ENCODE results near the gene AFAP1.

The AFAP1 gene

DNA sequence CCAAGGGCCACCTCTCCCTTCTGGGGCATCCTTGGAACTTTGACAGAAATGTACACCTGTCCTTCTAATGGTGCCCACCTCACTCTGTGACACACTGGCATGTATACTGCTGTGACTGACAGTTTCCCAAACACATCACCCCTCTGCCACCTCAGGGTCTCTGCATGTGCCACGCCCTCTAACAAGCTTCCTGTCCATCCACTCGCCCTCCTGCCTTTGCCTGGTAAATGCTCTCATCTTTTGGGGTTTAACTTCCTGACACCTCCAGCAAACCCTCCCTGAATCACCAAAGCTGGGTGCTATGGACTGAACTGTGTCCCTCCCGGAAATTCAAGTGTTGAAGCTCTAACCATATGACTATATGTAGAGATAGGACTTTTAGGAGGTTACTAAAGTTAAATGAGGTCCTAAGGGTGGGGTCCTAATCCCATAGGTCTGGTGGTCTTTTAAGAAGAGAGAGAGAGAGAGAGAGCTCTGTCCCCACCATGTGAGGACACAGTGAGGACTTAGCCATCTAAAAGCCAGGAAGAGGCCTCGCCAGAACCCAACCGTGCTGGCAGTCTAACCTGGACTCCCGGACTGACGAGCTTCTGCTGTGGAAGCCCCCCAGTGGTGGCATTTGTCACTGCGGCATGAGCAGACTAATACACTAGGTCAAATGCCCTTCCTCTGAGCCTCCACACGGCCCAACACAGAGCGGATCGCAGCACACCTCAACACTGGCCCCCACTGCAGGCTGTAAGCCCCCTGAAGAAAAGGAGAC lies 95.6 kb downstream of the AFAP1 start:
- peak in 2 of 3 experiments; percentile 45 to 54 for DNase-seq (ENCODE audit: low read depth in 2 of 3, low spot score in 2 of 3)

DNA sequence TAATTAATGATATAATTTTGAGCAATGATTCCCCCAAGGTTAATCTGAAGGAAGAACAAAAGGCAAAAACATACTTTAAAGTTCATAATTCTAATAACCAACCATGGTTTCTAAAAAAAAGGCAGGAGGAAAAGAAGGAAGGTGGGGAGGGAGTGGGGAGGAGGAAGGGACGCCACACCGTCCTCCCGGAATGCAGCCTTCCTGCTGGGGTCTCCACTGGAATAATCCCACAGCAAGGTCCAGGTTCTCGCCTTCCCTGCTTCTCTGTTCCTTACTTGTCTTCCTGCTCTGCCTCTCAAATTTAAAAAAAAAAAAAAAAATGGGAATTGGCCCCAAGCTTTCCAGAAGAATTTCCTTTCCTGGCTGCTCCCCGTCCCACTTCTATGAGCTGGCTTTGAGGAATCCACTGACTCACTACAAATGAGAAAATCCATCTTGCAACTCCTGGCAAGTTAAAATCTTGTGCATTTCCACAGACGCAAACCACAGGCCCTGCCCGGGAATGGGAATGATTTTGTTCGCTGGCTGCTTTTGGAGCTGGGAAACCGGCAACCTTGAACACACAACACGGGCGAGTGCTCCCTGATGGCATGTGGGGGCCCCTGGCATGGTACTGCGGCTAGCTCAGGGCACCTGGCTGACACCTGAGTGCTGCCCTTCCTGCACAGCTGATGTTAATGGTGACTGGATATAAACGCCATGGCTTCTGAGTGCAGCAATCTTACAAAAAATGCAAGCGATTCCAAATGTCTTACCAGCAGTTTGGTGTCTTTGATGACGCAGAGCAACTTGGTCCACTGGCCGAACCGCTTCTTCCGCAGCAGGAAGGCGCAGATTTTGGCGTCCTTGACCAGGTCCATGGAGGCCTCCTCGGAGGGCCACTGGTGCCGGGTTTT lies 97.0 kb downstream of the AFAP1 start:
- DNase-seq (ENCODE audit: low read depth in 2 of 3, low spot score in 2 of 3) = no peak

DNA sequence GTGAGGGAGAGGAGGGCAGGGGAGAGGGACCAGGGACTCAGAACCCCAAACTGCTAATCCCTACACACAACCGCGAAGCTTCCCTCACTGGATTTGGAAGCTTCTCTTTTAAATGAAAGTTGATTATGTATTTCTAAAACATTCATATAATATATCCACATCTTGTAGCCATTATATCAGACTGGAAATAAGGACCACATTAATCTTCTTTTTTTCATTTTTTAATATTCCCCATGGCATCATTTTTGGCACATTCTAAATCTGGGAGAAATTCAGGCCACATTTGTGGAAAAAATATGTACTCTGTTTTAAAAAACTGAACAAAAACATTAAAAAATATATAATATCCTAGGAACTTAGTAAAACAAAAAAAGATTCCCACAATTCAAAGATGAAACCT lies 97.8 kb downstream of the AFAP1 start:
- no peak for DNase-seq (ENCODE audit: low read depth in 2 of 3, low spot score in 2 of 3)

DNA sequence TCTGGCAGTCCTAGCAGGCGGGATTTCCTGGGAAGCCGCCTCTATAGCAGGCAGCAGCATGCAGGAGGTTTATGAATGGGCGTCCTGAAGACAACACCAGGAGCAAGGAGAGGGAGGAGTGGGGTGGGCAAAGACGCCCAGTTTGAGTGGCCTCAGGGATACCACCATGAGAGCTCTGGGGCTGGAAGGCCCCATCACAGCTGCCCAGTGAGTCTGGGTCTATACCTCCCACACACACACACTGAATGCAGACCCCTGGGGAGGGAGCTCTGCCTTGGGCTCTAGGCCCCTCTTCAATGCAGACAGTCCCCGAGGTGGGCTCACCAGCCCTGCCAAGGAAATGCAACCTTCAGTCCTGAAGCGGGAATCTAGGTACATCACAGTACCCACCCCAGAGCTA lies 98.6 kb downstream of the AFAP1 start:
- no peak for DNase-seq (ENCODE audit: low read depth in 2 of 3, low spot score in 2 of 3)

DNA sequence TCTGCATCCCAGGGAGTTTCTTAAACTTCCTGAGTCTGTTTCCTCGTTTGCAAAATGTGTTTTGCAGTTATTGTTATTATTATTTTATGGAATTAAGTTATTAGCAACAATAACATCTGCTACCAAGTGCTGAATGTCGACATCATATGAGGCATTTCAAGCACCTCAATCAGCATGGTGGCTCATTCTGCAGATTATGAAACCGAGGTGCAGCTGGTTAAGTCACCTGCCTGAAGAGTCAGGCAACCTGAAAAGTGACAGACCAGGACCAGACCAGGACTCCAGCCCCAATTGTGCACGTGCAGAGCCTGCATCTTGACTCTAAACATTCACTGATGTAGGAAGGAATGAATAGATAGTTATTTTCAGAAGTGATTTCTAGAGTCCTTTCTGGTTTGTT lies 99.8 kb downstream of the AFAP1 start:
- no peak for DNase-seq (ENCODE audit: low read depth in 2 of 3, low spot score in 2 of 3)

DNA sequence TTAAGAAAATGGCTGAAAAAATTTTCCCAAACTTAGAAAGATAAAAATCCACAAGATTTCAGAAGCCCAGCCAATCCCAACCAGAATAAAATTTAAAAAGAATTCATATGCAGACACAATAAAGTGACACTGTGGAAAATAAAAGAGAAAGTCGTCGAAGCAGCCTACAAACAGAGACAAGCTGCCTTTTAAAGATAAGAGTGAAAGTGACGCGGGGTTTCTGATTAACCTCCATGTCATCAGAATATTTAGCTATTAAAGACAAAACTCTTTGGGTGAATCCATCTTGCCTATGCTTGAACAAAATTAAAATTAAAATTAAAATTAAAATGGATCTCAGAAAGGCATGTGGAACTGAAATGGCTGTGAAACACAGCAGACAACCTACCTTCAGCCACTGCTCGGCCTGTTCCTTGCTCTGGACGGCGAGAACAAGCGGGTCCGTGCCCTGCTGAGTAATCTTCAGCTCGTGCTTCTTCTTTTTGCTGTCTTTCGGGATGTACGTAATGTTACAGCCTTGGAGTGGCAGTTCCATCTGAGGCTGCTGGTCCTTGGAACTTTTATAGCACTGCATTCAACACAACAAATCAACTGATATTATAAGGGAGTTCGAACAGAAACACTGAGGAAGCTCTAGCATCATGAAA lies 101.4 kb downstream of the AFAP1 start:
- DNase-seq (ENCODE audit: low read depth in 2 of 3, low spot score in 2 of 3) = no peak

DNA sequence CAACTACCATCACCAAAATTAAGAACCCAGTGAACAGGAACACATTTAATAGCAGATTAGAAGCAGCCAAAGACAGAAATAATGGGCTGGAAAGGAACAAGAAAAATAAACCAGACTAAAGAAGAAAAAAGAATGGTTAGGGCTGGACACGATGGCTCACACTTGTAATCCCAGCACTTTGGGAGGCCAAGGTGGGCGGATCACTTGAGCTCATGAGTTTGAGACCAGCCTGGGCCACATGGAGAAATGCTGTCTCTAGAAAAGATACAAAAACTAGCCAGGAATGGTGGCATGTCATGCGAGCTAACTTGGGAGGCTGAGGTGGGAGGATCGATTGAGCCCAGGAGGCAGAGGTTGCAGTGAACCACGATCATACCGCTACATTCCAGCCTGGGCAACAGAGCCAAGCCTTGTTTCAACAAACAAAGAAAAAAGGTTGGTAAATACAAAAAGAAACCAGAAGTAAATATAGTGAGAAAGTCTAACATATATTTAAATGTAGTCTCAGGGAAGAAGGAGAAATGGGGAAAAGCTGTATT lies 102.0 kb downstream of the AFAP1 start:
- no peak for DNase-seq (ENCODE audit: low read depth in 2 of 3, low spot score in 2 of 3)

DNA sequence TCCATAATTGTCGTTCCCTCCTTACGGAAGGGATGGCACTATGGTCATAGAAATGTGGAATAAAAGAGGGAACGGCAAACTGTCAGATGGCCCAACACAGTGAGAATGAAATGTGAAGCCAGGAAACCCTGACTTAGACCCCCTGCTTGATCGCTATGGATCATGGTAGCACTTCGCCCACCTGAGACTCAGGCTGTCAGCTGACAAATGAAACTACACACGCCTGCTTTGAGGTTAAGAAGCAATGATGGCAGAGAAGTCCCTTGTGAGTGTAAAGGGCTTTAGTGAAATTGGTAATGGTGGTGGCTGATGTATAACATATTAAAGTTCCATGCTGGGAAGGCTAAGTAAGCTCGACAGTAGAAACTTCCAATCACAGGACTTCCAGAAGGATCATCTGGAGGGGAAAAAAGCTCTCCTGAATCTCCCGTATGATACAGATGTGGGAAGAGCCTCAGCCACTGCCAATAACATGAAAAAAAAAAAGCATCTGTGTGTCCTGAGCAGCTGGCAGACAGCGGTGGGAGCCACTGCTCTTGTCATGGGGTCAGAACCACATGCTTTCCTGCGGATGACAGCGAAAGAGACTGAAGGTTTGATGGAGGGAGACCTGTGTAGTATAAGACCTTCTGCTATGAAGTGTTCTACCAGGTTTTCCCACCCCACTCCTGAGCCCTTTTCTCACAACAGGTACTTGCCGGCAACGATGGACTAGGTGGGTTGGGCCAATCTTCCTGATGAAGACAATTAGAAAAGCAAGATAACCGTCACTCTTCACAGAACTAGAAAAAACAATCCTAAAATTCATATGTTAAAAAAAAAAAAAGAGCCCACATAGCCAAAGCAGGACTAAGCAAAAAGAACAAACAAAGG lies 107.6 kb downstream of the AFAP1 start:
- no peak for DNase-seq (ENCODE audit: low read depth in 2 of 3, low spot score in 2 of 3)

DNA sequence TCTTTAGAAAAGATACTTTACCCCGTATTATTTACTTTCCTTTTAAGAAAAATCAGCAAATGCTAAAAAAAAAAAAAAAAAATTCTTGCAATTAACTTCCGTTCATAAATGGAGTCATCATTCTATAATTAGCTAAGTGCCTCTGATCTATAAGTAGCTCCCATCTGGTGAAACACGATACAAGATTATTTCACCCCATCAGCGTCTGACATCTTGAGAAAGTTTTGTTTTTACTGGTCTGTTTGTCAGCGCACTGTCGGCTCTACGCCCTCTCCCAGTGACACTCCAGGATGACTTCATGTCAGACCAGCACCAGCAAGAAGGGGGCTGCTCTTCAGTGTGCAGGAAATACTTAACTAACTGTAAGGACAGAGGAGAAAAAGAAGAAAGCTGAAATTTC lies 108.3 kb downstream of the AFAP1 start:
- DNase-seq (ENCODE audit: low read depth in 2 of 3, low spot score in 2 of 3) = no peak

DNA sequence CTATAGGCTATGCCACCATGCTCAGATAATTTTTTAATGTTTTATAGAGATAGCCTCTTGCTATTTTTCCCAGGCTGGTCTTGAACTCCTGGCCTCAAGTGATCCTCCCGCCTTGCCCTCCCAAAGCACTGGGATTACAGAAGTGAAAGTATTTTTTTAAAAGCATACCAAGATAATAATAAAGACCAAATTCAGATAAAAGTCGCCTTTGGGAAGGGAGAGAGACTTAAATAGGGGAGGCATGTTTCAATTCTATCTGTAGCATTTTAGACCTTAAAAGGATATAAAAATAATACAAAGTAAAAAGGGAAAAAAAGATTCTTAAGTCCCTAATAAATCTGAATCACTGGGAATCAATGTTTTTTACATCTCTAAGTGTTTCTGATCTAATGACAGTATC lies 108.9 kb downstream of the AFAP1 start:
- no peak for DNase-seq (ENCODE audit: low read depth in 2 of 3, low spot score in 2 of 3)

DNA sequence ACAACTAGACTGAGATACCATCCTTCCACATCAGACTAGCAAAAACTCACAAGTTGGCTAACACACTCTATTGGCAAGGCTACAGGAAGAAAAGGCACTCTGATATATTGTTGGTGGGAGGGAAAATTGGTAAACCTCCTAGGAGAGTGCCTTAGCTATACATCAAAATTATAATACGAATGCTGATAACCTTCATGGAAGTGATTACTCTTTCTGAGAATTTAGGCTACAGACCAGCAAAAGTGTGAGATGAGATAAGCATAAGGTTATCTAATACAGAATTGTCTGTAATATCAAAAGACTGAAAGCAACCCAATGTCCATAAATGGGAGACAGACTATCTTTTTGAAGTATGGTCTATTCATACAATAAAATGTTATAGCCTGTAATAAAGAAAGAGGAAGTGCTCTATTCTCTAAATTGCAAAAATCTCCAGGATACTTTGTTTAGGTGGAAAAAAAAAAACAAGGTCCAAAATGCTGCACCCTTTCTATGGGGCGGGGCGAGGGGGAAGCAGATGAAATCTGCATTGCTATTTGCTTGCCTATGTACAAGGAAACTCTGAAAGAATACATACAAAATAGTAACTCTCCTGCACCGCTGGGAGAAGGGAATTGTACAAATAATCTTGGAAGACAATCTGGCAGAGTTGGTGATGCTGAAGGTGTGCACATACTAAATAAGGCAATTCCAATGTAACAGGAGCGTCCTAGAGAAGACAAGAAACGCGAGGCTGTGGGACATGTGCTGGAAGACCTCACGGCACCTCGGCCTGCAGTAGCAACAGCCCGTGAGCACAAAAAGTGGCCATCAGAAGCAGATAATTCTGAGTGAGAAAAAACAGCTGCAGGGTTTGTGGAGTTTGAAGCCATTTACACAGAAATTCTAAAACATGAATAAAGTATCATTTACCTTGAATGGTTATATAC lies 109.7 kb downstream of the AFAP1 start:
- no peak for DNase-seq (ENCODE audit: low read depth in 2 of 3, low spot score in 2 of 3)

DNA sequence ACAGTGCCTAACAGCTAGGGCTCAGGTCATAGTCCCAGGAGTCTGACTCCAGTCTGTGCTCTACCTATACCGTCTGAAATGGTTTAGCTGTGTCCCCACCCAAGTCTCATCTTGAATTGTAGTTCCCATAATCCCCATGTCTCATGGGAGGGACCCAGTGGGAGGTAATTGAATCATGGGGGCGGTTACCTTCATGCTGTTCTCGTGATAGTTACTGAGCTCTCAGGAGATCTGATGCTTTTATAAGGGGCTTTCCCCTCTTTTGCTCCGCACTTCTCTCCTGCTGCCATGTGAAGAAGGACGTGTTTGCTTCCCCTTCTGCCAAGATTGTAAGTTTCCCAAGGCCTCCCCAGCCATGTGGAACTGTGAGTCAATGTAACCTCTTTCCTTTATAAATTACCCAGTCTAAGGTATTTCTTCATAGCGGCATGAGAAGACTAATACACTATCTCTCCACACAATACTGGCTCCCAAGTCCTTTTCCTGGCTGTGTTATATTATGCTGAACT lies 110.8 kb downstream of the AFAP1 start:
- no peak for DNase-seq (ENCODE audit: low read depth in 2 of 3, low spot score in 2 of 3)

DNA sequence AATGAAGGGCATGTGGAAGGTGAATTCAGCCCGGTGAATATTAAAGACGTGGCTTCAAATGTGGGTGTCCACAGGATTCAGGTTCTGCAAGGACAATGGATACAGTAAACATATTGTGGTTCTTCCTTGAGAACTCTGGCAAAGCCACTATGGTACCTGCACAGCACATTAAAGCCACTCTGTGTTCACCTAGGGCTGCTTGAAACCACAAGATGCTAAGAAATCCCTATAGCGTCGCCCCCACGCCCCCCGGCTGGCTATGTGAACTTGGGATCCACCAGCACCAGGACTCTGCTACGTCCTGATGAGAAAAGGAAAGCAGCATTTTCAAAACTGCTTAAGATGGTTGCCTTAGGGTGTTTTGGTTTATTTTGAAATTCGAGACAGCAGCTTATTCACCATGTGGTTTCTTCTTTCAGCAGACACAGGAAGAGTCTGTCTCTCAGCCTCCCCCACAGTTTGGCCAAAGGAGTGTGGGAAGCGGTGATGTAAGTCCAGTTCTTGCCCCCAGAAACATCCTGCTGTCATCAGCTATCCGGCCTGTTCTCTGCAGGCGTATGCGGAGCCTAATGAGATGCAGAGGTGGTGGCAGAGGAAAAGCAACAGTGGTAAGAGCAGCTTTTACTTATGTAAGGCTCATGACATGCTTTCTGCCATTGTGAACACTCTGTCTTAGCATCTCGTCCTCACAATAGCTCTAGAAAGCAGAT lies 111.5 kb downstream of the AFAP1 start:
- DNase-seq (ENCODE audit: low read depth in 2 of 3, low spot score in 2 of 3) = no peak

DNA sequence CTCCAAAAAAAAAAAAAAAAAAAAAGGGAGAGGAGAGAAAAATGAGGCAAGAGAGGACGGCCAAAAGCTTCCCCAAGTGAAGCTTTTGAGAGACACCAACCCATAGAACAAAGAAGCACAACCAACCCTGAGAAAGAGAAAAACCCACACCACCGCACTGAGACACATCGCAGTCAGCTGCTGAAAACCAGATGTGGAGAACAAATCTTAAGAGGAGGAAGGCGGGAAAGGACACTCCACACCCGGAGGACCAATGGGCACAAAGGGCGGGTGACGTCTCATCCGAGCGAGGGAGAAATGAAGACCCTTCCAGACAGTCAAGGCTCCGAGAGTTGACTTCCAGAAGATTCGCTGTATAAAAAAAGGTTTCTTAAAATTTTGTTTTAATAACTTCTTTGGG lies 112.1 kb downstream of the AFAP1 start:
- DNase-seq (ENCODE audit: low read depth in 2 of 3, low spot score in 2 of 3) = no peak

DNA sequence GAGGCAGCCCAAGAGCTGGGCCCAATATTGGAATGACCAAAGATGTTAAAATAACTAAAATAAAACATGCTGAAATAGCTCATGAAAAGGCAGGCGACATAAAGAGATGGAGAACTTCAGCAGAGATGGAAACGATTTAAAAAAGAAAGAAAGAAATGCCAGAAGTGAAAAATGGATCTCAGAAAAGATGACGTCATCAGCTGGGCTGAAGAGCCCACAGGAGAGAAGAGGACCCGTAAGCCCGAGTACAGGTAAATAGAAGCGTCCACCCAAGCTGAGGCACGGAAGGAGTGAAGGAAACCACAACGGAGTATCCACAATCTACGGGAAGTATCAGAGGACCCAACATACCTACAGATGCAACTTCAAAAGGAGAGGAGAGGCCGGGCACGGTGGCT lies 112.8 kb downstream of the AFAP1 start:
- no peak for DNase-seq (ENCODE audit: low read depth in 2 of 3, low spot score in 2 of 3)

DNA sequence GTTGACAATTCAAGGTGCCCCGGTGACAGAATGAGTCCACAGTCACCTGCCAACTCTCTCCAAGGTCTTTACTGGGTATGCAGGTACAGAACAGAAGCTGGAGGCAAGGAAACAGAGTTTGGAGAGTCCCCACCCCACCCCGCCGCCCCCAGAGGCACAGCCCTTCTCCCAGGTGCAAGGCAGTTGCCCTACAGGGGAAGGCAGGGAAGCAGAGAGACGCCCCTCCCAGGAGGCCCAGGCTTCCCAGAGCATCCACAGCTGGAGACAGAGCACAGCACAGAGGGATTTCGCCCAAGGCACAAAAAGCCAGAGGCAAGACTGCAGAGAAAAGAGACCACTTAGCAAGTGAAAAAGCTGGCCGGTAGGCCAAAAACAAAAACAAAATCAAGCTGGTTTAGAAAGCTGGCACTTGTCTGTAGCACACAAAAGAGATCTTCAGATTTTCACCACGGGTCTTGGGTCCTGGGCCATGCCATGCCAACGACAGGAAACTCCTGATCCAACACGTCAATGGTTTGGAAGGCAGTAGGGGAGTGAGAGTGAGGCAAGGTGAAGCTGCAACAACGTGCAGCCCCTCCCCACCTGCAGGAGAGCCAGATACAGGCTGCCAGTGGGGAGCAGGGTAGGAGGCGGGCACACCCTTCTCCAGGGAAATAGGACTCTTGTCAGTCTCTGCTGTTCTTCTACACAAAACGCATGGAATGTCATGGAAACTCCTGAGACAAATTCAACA lies 113.3 kb downstream of the AFAP1 start:
- DNase-seq (ENCODE audit: low read depth in 2 of 3, low spot score in 2 of 3) = no peak

DNA sequence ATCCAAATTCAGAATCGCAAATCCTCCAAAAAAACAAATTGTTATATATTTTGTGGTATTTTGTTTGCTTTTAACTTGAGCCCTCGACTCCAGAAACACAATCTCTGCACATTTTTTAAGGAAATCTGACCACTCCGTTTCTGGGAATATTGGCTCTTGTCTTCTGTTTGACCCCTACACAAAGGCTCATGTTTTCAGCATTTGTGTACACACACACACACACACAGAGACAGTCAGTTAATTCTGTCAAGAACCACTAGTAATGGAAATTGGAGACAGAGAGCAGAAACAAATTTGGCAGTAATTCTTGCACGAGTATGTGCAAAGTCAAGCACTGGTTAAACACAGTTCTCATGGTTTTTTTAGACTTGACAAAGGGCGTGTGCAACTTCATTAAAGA lies 115.4 kb downstream of the AFAP1 start:
- no peak for DNase-seq (ENCODE audit: low read depth in 2 of 3, low spot score in 2 of 3)

DNA sequence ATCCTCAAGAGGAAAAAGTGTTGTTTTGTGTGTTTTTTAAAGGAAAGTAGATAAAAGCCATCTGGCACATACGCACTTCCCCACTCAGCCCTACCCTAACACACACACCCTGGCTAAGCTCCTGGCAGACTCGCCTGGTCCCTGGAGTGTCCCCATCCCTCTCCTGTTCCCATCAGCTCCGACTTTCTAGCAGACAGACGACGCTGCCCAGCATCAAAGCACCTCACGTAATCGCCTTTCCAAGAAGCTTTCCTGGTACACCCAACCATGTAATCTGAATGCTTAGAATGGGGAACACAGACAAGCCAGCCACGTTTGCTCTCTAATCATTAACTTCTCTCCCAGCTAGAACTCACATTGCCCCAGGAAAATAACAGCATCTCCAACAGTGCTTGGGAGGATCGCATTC lies 116.2 kb downstream of the AFAP1 start:
- no peak for DNase-seq (ENCODE audit: low read depth in 2 of 3, low spot score in 2 of 3)

Measured in activated CD8-positive, alpha-beta memory T cell treated with anti-CD3 and anti-CD28 coated beads for 48 hours (primary cell).